MV-4-11 (cell line): ENCODE results near the gene METTL1.
"Not testable (repeated sequence)": the region's sequence is repeated elsewhere in the genome, so short reads cannot be mapped to it uniquely, and the experiment has no call there.

Source experiments
- DNase-seq: peaks from one replicate; lab custom pipeline; 2025; lab: John Stamatoyannopoulos, UW

Gene METTL1

GRCh38 chr12:57724003-57724935 is 47.6 kb downstream of the METTL1 start:
- no peak for DNase-seq

GRCh38 chr12:57723630-57723962 is 48.3 kb downstream of the METTL1 start:
- DNase-seq = no peak

GRCh38 chr12:57722716-57723629 is 48.9 kb downstream of the METTL1 start:
- no peak for DNase-seq

GRCh38 chr12:57721846-57722608 is 49.9 kb downstream of the METTL1 start:
- DNase-seq = not testable (repeated sequence)

GRCh38 chr12:57720606-57721595 is 51.0 kb downstream of the METTL1 start:
- DNase-seq = no peak

- DNase-seq = no peak
Observed at GRCh38 chr12:57719777-57720605, 51.9 kb downstream of the METTL1 start.

GRCh38 chr12:57718641-57719528 is 53.0 kb downstream of the METTL1 start:
- no peak for DNase-seq
